ENCODE results near the gene SMTNL1. TPM values are rescaled to one million over a fixed set of nuclear protein-coding genes. Genes with fewer than 3 reads are reported as not detected.
A peak's percentile ranks its signal among the peaks of the same experiment; 100 is the strongest.

Gene SMTNL1
- total and polyA plus RNA-seq, 9 of the 15 experiments (the other 6 are each of a cell fraction or from before 2014, with no cell fraction given), result not detected

GRCh38 chr11:57530596-57531507 lies 6.5 kb upstream of the SMTNL1 start, which contains the start of gene TIMM10 (continued):
- TF ChIP-seq ZBTB49 (CRISPR knock-in tag; IDR thresholded peaks at IDR 0.05; ENCODE audit: borderline replicate concordance), result no peak
- TF ChIP-seq ZNF274 (IDR thresholded peaks at IDR 0.05; ENCODE audit: borderline replicate concordance, low read depth, low read length), result no peak
- no peak for TF ChIP-seq HINFP (tag; conservative IDR thresholded peaks at IDR 0.05; ENCODE audit: low read depth)
- no peak for TF ChIP-seq ZFP30 (CRISPR knock-in tag; IDR thresholded peaks at IDR 0.05; ENCODE audit: borderline replicate concordance)
- TF ChIP-seq ZNF395 (CRISPR knock-in tag; IDR thresholded peaks at IDR 0.05), result peak; percentile 61
- TF ChIP-seq RUNX1 (IDR thresholded peaks at IDR 0.05; ENCODE audit: low read depth), result no peak
- TF ChIP-seq ATF7 (IDR thresholded peaks at IDR 0.05), result peak; percentile 69; the same call in 1 of the 2 replicates
- no peak for TF ChIP-seq ZNF76 (CRISPR knock-in tag; IDR thresholded peaks at IDR 0.05; ENCODE audit: borderline replicate concordance)
- TF ChIP-seq PHTF2 (CRISPR knock-in tag; IDR thresholded peaks at IDR 0.05), result no peak
- peak; percentile 34; the same call in 1 of the 2 replicates for TF ChIP-seq CHD2 (IDR thresholded peaks at IDR 0.05; ENCODE audit: low read depth, low read length)
- TF ChIP-seq SPI1 (IDR thresholded peaks at IDR 0.05; ENCODE audit: borderline replicate concordance, low read depth, low read length), result peak; percentile 47
- TF ChIP-seq LARP7 (IDR thresholded peaks at IDR 0.05), result no peak
- TF ChIP-seq HSF4 (CRISPR knock-in tag; IDR thresholded peaks at IDR 0.05; ENCODE audit: borderline replicate concordance), result 0 out of 2 replicates have a peak, but pooled peaks have one; percentile 54
- peak; percentile 8 for TF ChIP-seq DACH1 (IDR thresholded peaks at IDR 0.05; ENCODE audit: partially characterized antibody)
- peak; percentile 67 for TF ChIP-seq RB1 (IDR thresholded peaks at IDR 0.05; ENCODE audit: low read depth)
- TF ChIP-seq ZFP36 (IDR thresholded peaks at IDR 0.05; ENCODE audit: low read depth, low read length, partially characterized antibody), result no peak
- no peak for TF ChIP-seq SAFB (IDR thresholded peaks at IDR 0.05; ENCODE audit: borderline replicate concordance, low read depth, low read length)
- TF ChIP-seq DIDO1 (tag; IDR thresholded peaks at IDR 0.05; ENCODE audit: low read depth), result no peak; the same call in 1 of the 2 replicates
- TF ChIP-seq ZNF316 (IDR thresholded peaks at IDR 0.05), result no peak
- TF ChIP-seq ARNT (IDR thresholded peaks at IDR 0.05), result peak in 1 of 2 experiments; percentile 78; a peak in 1 of 4 replicates
- no peak for TF ChIP-seq PRMT5 (CRISPR knock-in tag; IDR thresholded peaks at IDR 0.05)
- peak; percentile 54; the same call in 1 of the 2 replicates for TF ChIP-seq JUN (IDR thresholded peaks at IDR 0.05; ENCODE audit: borderline replicate concordance, low read depth, low read length)
- TF ChIP-seq JUN (CRISPR knock-in tag; IDR thresholded peaks at IDR 0.05; ENCODE audit: borderline replicate concordance), result no peak
- TF ChIP-seq NR2F6 (CRISPR knock-in tag; IDR thresholded peaks at IDR 0.05), result no peak

All from K562 (cell line).